HG03095 (cell line): ENCODE data around the gene MT2A.
"Not testable (repeated sequence)": the region's sequence is repeated elsewhere in the genome, so short reads cannot be mapped to it uniquely, and the experiment has no call there.

Experiments used
- ATAC-seq: cut with Tn5 transposase; IDR thresholded peaks from one replicate; pipeline ENCODE4 v1.9.1; 2021; ENCODE audit warnings: moderate library complexity; ENCODE audit not compliant: unreplicated experiment

Gene MT2A

DNA sequence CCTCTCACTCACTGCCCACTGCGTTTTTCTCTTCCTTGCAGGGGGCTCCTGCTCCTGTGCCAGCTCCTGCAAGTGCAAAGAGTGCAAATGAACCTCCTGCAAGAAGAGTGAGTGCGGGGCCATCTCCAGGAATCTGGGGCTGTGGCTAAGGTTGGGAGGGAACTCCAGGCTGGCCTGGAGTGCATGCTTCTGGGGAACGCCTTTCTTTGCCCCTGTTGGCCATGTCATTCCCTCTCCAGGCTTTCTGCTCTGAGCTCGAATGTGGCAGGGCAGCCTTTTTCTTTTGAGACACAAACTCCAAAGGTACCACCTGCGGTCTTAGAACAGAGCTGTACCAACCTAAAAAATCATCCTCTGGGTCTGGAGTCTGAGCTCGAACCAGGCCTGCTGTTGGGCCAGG lies 9.8 kb downstream of the MT2A start:
- no peak for ATAC-seq

DNA sequence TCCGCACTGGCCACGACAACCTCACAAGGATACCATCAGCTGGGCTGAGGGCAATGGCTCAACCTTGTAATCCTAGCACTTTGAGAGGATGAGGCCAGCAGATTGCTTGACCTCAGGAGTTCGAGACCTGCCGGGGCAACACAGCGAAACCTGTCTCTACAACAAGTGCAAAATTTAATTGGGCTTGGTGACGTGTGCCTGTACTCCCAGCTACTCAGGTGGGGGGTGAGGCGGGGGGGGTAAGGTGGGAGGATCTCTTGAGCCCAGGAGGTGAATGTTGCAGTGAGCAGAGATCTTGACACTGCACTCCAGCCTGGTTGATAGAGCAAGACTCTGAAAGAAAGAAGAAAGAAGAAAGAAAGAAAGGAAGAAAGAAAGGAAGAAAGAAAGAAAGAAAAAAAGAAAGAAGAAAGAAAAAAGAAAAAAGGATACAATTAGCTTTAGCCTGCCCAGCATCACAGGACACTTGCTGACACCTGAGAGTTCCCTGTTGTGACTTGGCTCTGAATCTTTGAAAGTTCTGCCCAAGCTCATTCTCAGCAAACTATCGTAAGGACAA lies 12.0 kb downstream of the MT2A start:
- no peak for ATAC-seq

DNA sequence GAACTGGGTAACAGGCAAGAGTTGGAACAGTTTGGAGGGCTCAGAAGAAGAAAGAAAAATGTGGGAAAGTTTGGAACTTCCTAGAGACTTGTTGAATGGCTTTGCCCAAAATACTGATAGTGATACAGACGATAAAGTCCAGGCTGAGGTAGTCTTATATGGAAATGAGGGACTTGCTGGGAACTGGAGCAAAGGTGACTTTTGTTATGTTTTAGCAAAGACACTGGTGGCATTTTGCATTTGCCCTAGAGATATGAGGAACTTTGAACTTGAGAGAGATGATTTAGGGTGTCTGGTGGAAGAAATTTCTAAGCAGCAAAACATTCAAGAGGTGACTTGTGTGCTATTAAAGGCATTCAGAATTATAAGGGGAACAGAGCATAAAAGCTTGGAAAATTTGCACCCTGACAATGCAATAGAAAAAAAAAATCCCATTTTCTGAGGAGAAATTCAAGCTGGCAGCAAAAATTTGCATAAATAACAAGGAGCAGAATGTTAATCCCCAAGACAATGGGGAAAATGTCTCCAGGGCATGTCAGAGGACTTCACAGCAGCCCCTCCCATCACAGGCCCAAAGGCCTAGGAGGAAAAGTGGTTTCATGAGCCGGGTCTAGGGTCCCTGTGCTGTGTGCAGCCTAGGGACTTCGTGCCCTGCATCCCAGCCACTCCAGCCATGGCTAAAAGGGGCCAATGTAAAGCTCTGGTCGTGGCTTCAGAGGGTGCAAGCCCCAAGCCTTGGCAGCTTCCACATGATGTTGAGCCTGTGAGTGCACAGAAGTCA lies 13.5 kb downstream of the MT2A start:
- ATAC-seq = not testable (repeated sequence)

DNA sequence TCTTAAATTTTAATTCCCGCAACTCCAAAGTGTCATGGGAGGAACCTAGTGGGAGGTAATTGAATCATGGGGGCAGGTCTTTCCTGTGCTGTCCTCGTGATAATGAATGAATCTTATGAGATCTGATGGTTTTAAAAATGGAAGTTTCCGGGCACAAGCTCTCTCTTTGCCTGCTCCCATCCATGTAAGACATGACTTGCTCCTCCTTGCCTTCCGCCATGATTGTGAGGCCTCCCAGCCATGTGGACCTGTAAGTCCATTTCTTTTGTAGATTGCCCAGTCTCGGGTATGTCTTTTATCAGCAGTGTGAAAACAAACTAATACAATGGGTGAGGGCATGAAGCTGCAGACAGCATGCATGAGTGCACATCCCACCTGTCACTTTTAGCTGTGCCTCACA lies 14.8 kb downstream of the MT2A start:
- not testable (repeated sequence) for ATAC-seq

- no peak for ATAC-seq
Observed at GRCh38 chr16:56623637-56624036, 15.3 kb downstream of the MT2A start.

DNA sequence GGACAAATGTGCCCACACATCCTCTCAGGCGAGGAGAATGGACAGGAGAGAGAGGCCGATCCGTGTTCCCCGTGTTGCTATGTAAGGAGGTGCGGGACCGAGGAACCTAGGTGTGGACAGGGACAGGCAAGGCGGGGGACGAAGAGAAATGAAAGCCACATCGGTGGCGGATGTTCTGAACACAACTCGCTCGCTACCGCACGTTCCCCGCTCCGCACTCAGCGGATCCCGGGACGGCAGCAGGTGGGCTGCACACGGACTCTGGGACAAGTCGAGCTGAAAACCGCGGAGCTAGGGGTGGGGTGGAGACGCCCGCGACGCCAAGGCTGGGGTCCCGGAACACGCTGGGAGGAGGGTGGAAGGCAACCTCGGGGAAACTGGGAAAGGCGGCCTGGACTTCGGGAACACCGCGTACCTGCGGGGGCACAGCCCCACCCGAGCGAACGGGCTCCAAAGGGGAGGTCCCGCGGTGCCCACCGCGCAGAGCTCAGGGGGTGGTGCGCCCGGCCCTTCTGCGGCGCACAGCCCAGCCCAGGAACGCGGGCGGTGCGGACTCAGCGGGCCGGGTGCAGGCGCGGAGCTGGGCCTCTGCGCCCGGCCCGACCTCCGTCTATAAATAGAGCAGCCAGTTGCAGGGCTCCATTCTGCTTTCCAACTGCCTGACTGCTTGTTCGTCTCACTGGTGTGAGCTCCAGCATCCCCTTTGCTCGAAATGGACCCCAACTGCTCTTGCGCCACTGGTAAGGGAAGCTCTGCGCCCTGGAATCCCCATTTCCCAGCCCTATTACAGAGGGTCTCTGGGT lies 17.0 kb downstream of the MT2A start, which contains the start of gene MT1E:
TSS of gene MT1E (plus strand) at position 642 of the 803 bp plus-strand sequence. CDS start at position 713, 71 bp downstream.
- no peak for ATAC-seq

DNA sequence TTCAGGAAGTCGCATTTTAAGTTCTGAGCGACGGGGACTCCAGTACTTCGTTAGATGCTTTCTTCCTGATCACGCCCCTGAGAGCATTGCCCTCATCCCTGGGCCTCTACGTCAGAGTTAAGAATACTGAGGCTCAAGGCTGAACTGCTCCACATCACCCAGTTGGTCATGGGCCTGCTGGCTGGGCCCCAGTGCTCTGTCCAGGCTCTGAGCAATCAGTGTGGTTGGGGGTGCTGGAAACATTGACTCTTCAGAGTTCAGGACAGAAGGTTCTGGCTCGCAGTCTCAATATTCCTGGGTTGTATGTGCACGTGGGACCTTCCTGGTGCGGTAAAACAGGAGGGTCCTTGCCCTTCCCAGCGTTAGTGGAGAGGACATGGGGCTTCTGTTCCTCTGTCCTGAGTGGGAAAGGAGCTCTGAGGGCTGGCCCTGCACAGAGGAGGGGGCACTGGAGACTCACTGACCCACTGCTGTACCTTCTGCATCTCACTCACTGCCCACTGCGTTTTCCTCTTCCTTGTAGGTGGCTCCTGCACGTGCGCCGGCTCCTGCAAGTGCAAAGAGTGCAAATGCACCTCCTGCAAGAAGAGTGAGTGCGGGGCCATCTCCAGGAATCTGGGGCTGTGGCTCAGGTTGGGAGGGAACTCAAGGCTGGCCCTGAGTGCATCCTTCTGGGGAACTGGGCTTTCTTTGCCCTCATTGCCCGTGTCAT lies 17.7 kb downstream of the MT2A start:
- ATAC-seq = no peak

DNA sequence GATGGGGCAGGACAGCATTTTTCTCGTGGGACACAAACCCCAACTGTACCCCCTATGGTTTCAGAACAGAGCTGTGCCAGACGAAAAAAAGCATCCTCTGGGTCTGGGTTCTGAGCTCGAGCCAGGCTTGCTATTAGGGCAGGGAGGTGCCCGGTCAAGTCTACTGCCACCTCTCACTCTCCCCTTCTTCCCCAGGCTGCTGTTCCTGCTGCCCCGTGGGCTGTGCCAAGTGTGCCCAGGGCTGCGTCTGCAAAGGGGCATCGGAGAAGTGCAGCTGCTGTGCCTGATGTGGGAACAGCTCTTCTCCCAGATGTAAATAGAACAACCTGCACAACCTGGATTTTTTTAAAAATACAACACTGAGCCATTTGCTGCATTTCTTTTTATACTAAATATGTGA lies 18.3 kb downstream of the MT2A start:
- no peak for ATAC-seq

GRCh38 chr16:56628486-56629350 lies 20.3 kb downstream of the MT2A start:
- ATAC-seq = no peak

DNA sequence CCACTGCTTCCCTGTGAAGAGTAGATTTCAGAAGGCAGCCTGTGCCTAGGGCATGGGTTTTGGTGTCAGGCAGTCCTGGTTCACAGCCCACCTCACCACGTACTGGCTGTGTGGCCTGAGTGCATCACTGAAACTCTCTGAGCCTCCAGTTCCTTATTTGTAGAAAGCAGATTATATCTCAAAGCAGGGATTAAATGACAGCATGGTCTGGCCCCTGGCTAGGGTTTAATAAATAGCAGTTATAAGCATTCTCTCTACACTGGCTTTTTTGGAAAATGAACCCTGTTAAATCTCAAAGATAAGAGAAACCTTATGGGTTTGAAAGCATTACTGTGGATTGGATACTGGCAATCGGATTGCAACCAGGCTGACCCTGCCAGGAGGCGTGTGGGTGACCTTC lies 21.1 kb downstream of the MT2A start:
- no peak for ATAC-seq

GRCh38 chr16:56630134-56630533 lies 21.8 kb downstream of the MT2A start:
- peak; percentile 92 for ATAC-seq

DNA sequence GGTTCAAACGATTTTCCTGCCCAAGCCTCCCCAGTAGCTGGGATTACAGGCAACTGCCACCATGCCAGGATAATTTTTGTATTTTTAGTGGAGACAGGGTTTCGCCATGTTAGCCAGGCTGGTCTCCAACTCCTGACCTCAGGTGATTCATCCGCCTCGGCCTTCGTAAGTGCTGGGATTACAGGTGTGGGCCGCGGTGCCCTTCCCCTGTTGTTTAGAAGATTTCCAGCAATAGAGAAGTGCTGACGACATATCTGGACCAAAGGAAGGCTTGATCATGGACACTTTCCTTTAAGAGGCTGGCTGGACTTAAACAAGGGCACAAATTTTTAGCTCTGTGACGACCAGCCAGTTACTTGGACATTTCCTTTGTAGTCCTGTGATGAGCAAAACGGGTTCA lies 22.8 kb downstream of the MT2A start:
- ATAC-seq = no peak

- no peak for ATAC-seq
Observed at GRCh38 chr16:56631832-56632155, 23.4 kb downstream of the MT2A start.

DNA sequence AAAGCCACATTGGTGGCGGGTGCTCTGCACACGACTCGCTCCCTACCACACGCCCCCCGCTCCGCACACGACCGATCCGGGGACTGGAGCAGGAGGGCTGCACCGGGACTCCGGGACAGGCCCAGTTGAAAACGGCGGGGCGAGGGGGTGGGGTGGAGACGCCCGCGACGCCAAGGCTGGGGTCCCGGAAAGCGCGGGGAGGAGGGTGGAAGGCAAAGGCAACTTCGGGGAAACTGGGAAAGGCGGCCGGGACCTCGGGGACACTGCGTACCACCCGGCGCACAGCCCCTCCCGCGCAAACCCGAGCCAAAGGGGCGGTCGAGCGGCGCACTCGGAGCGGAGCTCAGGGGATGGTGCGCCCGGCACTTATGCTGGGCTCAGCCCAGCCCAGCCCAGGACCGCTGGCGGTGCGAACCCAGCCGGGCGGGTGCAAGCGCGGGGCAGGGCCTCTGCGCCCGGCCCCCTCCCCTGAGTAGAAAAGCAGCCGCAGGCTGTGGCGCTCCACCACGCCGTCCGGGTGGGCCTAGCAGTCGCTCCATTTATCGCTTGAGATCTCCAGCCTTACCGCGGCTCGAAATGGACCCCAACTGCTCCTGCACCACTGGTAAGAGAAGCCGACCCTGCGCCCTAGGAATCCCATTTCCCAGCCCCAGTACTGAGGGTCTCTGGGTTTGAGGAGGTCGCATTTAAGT lies 23.9 kb downstream of the MT2A start, which contains the start of gene MT1M:
TSS of gene MT1M (plus strand) at position 504 of the 692 bp plus-strand sequence. CDS start at position 577, 73 bp downstream.
- no peak for ATAC-seq

DNA sequence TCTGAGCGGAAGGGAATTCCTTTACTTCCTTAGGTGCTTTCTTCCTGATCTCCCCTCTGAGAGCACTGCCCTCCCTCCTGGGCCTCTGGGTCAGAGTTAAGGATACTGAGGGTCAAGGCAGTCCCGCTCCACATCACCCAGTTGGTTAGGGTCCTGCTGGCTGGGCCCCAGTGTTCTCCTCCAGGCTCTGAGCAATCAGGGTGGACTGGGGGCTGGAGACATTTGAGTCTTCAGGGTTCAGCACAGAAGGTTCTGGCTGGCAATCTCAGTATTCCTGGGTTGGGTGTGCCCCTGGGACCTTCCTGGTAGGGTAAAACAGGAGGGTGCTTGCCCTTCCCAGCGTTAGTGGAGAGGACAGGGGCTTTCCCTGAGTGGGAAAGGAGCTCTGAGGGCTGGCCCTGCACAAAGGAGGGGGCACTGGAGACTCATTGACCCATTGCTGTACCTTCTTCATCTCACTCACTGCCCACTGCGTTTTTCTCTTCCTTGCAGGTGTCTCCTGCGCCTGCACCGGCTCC lies 24.5 kb downstream of the MT2A start:
- ATAC-seq = no peak

DNA sequence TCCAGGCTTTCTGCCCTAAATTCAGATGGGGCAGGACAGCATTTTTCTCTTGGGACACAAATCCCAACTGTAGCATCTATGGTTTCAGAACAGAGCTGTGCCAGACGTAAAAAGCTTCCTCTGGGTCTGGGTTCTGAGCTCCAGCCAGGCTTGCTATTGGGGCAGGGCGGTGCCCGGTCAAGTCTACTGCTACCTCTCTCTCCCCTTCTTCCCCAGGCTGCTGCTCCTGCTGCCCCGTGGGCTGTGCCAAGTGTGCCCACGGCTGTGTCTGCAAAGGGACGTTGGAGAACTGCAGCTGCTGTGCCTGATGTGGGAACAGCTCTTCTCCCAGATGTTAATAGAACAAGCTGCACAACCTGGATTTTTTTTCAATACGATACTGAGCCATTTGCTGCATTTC lies 25.2 kb downstream of the MT2A start:
- ATAC-seq = no peak

DNA sequence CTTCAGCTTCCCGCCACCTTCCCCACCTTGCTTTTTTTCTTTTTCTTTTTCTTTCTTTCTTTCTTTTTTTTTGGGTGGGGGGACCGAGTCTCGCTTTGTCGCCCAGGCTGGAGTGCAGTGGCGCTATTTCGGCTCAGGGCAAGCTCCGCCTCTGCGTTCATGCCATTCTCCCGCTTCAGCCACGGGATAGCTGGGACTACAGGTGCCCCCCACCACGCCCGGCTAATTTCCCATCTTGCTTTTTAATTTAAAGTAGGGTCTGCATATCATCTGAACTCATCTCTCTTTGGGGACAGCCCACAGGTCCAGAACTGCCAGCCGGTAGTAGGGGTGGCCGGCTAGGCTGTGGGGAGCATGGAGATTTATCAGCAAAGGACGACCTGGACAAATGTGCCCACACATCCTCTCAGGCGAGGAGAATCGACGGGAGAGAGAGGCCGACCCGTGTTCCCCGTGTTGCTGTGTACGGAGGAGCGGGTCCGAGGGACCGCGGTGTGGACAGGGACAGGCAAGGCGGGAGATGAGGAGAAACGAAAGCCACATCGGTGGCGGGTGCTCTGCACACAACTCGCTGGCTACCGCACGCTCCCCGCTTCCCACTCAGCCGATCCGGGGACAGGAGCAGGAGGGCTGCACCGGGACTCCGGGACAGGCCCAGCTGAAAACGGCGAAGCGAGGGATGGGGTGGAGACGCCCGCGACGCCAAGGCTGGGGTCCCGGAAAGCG lies 26.5 kb downstream of the MT2A start:
- ATAC-seq = no peak

DNA sequence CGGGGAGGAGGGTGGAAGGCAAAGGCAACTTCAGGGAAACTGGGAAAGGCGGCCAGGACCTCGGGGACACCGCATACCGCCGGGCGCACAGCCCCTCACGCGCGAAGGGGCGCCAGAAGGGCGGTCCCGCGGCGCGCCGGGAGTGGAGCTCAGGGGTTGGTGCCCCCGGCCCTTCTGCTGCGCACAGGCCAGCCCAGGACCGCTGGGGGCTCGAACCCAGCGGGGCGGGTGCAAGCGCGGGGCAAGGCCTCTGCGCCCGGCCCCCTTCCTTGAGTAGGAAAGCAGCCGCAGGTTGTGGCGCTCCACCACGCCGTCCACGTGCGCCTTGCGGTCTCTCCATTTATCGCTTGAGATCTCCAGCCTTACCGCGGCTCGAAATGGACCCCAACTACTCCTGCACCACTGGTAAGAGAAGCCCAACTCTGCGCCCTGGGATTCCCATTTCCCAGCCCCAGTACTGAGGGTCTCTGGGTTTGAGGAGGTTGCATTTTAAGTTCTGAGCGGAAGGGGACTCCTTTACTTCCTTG lies 27.1 kb downstream of the MT2A start:
- no peak for ATAC-seq
